Measurements from ENCODE around the gene DLX2. TPM values are rescaled to one million over a fixed set of nuclear protein-coding genes. Genes with fewer than 3 reads are reported as not detected.

Gene DLX2
- total RNA-seq, 5 donors from 2014 or later (not counting 1 experiment from before 2014, with no cell fraction given), result 0.16 to 0.19 TPM; not detected in 3

GRCh38 chr2:172049567-172050120, 53.1 kb downstream of the DLX2 start:
- ChIA-PET POLR2A (no interaction called here), CTCF (interaction anchor here in 1 of 2 donors (0.6 kb wide), 1 partner anchor 1895 kb away, joined by 3 read pairs; no protein-coding TSS in a partner anchor)
- H3K27ac Mint-ChIP-seq, result no peak overlapping the region
- no peak for DNase-seq
- H3K4me1 Mint-ChIP-seq, result peaks cover 0 to 4% (median 3%) of the 10 kb centered on the region in 3 donors
- Histone ChIP-seq H3K36me3 (ENCODE audit: control insufficient read depth in 2 of 2, extremely low read depth in 1 of 2, insufficient read depth in 1 of 2, low read length in 1 of 2) (no peaks in the 10 kb centered on the region), H3K9me3 (no peaks in the 10 kb centered on the region), H3K4me1 (ENCODE audit: control insufficient read depth in 1 of 2, extremely low read depth in 1 of 2, insufficient read depth in 2 of 2, low read length in 2 of 2) (no peaks in the 10 kb centered on the region), H3K4me3 (ENCODE audit: control insufficient read depth in 1 of 2, extremely low read depth in 1 of 2, low read length in 1 of 2) (no peak overlapping the region), H3K27ac (ENCODE audit: low read length) (no peak overlapping the region), H3K27me3 (replicated peaks in 1 of 2; ENCODE audit: control insufficient read depth in 2 of 2, extremely low read depth in 1 of 2, insufficient read depth in 2 of 2, low read length in 1 of 2) (no peaks in the 10 kb centered on the region)
- WGBS (ENCODE audit: insufficient coverage), result no CpG with 5 or more reads among the region's 2 CpGs
- H3K27me3 Mint-ChIP-seq, result no peaks in the 10 kb centered on the region
- no peak overlapping the region for H3K4me3 Mint-ChIP-seq
- H3K36me3 Mint-ChIP-seq, result no peaks in the 10 kb centered on the region
- H3K9me3 Mint-ChIP-seq, result no peaks in the 10 kb centered on the region
- ATAC-seq (replicated peaks in 1 of 4), result no peak

Other genes starting within 250 kb of the DLX2 start
- gene SLC25A12, start 208.7 kb downstream of the DLX2 start, total RNA-seq, result 10 to 100 TPM; 11.7 to 19.0 (median 13.3) TPM
- gene HAT1, start 180.4 kb downstream of the DLX2 start, total RNA-seq, result 10 to 100 TPM; 18.0 to 24.8 (median 22.9) TPM
- 10 to 100 TPM in 4 of 5 donors, 1 to 10 TPM in 1; 7.6 to 11.4 (median 10.1) TPM for gene METAP1D, start 102.9 kb downstream of the DLX2 start, total RNA-seq
- not detected for gene DLX1, start 17.4 kb downstream of the DLX2 start, total RNA-seq

All from T-cell (primary cell).